OCI-LY3 (cell line): Measurements from ENCODE around the gene NR2F2.

Source experiments
- H2AFZ ChIP-seq: fragments of 200-600, 300-600 bp; shearing (Covaris generic); 2 replicates; pipeline ENCODE4 v1.6.0; 2014; ENCODE audit warnings: antibody characterized with exemption, low read depth, low read length
- H3K27ac ChIP-seq: fragments of 200-600, 300-600 bp; sonication (generic); 2 replicates; pipeline ENCODE4 v1.5.1; 2014; ENCODE audit warnings: mild to moderate bottlenecking, low read length, moderate library complexity, mixed read lengths
- H3K27me3 ChIP-seq: fragments of 200-600, 300-600 bp; sonication (generic); 2 replicates; pipeline ENCODE4 v1.6.1; 2014; ENCODE audit warnings: low read depth, low read length, mixed read lengths
- H3K36me3 ChIP-seq: fragments of 200-600, 300-600 bp; sonication (generic); replicated peaks from 2 replicates; pipeline ENCODE3; 2014; ENCODE audit warnings: low read depth, low read length, mixed read lengths
- H3K4me1 ChIP-seq: fragments of 300-600, 200-600 bp; sonication (generic); 2 replicates; pipeline ENCODE4 v1.6.1; 2014; ENCODE audit warnings: low read length, mixed read lengths
- H3K4me2 ChIP-seq: fragments of 200-600, 300-600 bp; sonication (generic); 2 replicates; pipeline ENCODE4 v1.6.1; 2014; ENCODE audit warnings: low read length, mixed read lengths
- H3K4me3 ChIP-seq: fragments of 300-600, 200-600 bp; sonication (generic); 2 replicates; pipeline ENCODE4 v1.5.1; 2014; ENCODE audit warnings: antibody characterized with exemption, mild to moderate bottlenecking, low read length, moderate library complexity
- H3K79me2 ChIP-seq: fragments of 300-600, 200-600 bp; shearing (Covaris generic); 2 replicates; pipeline ENCODE4 v1.6.1; 2014; ENCODE audit warnings: mild to moderate bottlenecking, low read length, mixed read lengths
- H3K9ac ChIP-seq: fragments of 300-600, 200-600 bp; shearing (Covaris generic); 2 replicates; pipeline ENCODE4 v1.6.0; 2014; ENCODE audit warnings: mild to moderate bottlenecking, low read length, moderate library complexity
- H3K9me3 ChIP-seq: fragments of 200-600, 300-600 bp; shearing (Covaris generic); 2 replicates; pipeline ENCODE4 v1.6.1; 2014; ENCODE audit warnings: low read length, mixed read lengths; ENCODE audit not compliant: insufficient read depth
- H4K20me1 ChIP-seq: fragments of 200-600, 300-600 bp; sonication (generic); 2 replicates; pipeline ENCODE4 v1.6.1; 2016; ENCODE audit warnings: low read length, mixed read lengths; ENCODE audit not compliant: insufficient read depth
- EZH2phosphoT487 ChIP-seq: fragments of 200-600 bp; shearing (Covaris generic); IDR thresholded peaks from 2 replicates; pipeline ENCODE4 v1.6.1; 2018; ENCODE audit warnings: antibody characterized with exemption, mixed run types, low read depth
- TF ChIP-seq, protein P1 (sequence below): fragments of 200-600, 300-600 bp; sonication (generic); IDR thresholded peaks from 2 replicates; pipeline ENCODE4 v1.5.1; 2014; ENCODE audit warnings: antibody characterized with exemption, low read length, low read depth

Gene NR2F2

DNA sequence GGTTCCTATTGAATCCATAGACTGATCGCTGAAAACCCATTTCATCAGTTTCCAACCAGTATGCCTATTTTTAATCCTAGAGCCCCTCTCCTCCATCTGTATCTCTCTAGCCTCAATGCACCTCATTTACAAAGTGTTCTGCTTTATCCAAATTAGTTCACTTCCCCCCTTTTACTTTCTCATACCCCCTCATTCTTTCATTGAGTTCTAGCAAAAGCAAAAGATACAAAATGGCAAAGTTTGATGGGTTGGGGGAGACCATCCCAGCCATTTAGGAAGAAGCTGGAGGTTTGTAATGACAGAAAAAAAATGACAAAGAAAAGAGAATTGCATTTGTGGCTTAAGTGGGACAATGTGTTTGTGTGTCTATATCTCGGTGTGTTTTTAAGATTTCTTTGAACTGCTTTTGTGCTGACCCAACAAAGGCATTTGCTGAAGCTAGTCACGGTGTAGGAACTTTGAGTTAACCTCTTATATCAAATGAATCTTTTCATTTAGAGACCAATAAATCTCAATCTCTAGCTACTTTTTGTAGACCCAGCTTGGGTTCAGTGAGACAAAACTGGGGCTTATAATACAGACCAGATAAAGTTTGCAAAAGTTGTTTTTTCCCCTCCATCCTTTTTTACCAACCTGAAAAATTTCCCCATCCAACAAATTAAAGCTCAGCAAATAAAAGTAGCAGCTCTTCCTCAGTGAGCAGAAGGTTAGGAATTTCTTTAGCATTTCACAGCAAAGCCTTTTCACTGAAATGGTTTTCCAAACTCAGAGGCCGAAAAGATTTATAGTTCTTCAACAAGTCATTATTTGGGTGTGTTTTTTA lies 18.7 kb downstream of the NR2F2 start:
- H3K9ac ChIP-seq = no peak overlapping the region
- no peak for TF ChIP-seq EZH2phosphoT487
- TF ChIP-seq, protein P1, sequence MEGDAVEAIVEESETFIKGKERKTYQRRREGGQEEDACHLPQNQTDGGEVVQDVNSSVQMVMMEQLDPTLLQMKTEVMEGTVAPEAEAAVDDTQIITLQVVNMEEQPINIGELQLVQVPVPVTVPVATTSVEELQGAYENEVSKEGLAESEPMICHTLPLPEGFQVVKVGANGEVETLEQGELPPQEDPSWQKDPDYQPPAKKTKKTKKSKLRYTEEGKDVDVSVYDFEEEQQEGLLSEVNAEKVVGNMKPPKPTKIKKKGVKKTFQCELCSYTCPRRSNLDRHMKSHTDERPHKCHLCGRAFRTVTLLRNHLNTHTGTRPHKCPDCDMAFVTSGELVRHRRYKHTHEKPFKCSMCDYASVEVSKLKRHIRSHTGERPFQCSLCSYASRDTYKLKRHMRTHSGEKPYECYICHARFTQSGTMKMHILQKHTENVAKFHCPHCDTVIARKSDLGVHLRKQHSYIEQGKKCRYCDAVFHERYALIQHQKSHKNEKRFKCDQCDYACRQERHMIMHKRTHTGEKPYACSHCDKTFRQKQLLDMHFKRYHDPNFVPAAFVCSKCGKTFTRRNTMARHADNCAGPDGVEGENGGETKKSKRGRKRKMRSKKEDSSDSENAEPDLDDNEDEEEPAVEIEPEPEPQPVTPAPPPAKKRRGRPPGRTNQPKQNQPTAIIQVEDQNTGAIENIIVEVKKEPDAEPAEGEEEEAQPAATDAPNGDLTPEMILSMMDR = no peak
- 0 out of 2 replicates have a peak, but pooled peaks cover 8% of the 10 kb centered on the region for H3K27me3 ChIP-seq
- no peaks in the 10 kb centered on the region for H3K79me2 ChIP-seq
- H3K4me3 ChIP-seq = no peak overlapping the region
- H2AFZ ChIP-seq = no peak overlapping the region
- no peaks in the 10 kb centered on the region for H3K9me3 ChIP-seq
- no peaks in the 10 kb centered on the region for H3K4me1 ChIP-seq
- H3K27ac ChIP-seq = no peak overlapping the region
- no peaks in the 10 kb centered on the region for H3K36me3 ChIP-seq
- H4K20me1 ChIP-seq = no peaks in the 10 kb centered on the region
- no peak overlapping the region for H3K4me2 ChIP-seq

DNA sequence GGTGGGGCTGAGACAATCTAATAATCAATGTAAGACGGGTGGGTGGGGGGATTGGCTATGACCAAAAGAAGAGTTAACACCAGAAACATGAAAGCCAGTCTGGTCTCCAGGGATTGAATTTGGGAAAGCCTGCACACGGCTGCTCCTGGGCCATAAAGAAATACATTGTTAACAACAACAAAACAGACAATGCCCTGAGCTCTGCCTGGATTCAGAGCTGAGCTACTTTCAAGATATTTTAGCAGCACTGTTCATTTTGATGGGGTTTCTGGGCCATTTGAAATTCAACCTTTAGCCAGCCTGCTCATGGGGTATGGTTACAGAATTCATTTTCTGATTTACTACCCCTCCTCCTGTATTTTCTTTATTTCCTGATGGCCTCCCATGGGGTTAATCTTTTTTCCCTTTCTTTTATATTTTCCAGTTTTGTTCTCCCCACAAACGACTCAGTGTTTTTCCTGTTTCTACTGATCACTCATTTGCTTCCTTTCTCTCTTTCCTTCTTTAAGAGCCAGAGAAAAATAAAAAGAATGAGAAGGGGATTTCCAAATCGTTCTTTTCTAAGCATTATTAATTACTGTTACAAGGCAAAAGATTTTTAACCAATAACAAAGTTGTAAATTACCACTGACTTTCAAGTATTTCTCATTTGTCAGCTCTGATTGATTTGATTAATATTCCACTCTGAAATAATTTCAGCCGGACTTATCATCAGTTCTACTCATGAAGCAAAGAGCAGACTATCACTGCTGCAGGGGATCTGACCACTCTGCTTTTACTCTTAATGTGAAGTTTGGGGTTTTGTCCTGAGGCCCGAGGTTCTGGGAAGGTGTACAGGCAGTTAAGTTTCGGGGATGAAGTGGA lies 19.6 kb downstream of the NR2F2 start:
- no peak overlapping the region for H3K9ac ChIP-seq
- TF ChIP-seq, protein P1 = no peak
- TF ChIP-seq EZH2phosphoT487 = no peak
- H3K9me3 ChIP-seq = no peaks in the 10 kb centered on the region
- H2AFZ ChIP-seq = no peak overlapping the region
- no peaks in the 10 kb centered on the region for H3K79me2 ChIP-seq
- 0 out of 2 replicates have a peak, but pooled peaks cover 8% of the 10 kb centered on the region for H3K27me3 ChIP-seq
- no peaks in the 10 kb centered on the region for H3K36me3 ChIP-seq
- no peak overlapping the region for H3K27ac ChIP-seq
- H4K20me1 ChIP-seq = no peaks in the 10 kb centered on the region
- no peaks in the 10 kb centered on the region for H3K4me1 ChIP-seq
- H3K4me3 ChIP-seq = no peak overlapping the region
- no peak overlapping the region for H3K4me2 ChIP-seq

DNA sequence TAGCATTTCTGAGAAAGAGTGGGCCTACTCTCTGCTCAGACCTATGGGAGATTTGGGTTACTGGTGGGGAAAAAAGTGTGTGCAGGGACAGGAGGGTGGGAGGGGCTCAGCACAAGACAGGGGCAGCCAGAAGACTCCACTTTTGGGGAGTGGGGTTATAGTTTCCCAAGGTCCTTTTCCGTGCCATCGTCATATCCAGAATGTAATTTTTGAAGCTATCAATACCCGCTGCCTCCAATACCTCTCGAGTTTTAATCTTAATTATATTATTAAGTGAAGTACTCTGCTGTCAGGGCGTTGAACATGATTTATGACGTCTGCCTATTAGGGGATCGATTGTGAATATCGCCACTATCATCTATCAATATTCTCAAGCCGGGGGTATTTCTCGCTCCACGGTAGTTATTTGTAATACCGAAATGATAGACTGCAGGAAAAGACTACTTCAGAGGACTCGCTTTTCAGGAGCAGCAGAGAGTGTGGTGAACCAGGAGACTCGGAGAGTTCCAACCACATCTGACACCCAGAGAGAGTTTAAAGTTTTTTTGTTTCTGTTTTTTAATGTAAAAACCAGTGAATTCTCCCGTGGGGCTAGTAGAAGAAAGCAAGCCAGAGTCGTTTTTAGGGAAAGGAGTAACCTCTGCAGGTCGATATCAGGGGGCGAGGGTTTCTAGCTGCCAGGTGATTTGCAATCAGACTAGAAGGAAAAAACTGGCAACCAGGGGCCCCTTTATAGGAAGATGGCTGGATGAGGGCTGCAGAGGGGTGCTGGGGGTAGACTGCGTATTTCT lies 20.6 kb downstream of the NR2F2 start:
- Histone ChIP-seq H2AFZ (no peak overlapping the region), H4K20me1 (no peaks in the 10 kb centered on the region), H3K4me2 (no peak overlapping the region), H3K9ac (no peak overlapping the region), H3K4me1 (no peaks in the 10 kb centered on the region), H3K27ac (no peak overlapping the region), H3K36me3 (no peaks in the 10 kb centered on the region), H3K27me3 (0 out of 2 replicates have a peak, but pooled peaks cover 8% of the 10 kb centered on the region), H3K9me3 (no peaks in the 10 kb centered on the region), H3K4me3 (no peak overlapping the region), H3K79me2 (no peaks in the 10 kb centered on the region)
- no peak for TF ChIP-seq EZH2phosphoT487
- TF ChIP-seq, protein P1 = no peak
